Measurements from ENCODE around the gene TMED5. TPM values are rescaled to one million over a fixed set of nuclear protein-coding genes. Genes with fewer than 3 reads are reported as not detected.
"Not testable (repeated sequence)": the region's sequence is repeated elsewhere in the genome, so short reads cannot be mapped to it uniquely, and the experiment has no call there.

TMED5 gene
- total RNA-seq, 1 experiment from 2014 or later: 5.8 TPM

DNA sequence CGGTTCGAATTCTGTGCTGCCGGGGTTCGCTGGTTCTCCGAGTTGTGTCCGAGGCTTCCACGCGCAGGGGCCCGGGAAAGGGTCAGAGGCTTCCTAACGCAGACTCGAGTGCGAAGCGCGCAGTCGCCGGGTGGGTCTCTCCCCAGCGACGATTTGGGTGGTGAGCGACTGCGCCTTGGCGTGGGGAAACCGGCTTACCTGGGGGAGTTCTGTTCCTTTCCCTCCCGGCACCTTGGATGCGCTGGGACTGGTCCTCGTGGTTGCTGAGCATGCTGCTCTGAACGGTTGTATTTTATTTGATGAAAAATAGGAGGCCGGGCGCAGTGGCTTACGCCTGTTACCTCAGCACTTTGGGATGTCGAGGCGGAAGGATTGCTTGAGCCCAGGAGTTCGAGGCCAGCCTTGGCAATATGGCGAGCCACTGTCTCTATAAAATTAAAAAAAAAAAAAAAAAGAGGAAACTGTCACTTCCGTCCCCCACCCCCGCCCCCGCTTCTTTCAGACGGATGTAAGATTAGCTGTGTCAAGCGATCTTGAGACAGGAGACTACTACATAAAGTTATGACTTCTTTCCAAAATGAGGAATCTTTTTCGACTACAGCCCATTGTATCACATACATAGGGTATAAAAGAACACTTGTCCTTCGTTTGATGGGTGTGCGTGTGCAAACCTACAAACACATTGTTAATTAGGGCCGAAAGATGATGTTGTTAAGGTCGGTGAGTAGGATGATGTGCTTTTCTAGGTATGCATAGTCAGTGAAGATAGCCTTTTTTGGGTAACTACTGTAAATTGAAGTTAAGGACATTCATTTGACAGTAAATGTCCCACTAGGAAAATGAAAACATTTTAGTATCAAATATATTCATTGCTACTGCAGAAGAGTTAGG lies 755 bp upstream of the TMED5 start, which contains the start of gene CCDC18:
CCDC18 (plus strand) TSS at position 2 of the 891 bp plus-strand sequence. CDS start 2,638 bp downstream, outside the sequence.
- Histone ChIP-seq H3K9me3 (no peaks in the 10 kb centered on the region), H3K27me3 (no peaks in the 10 kb centered on the region), H3K4me3 (peak within 1 kb of the TSS; percentile 82), H3K36me3 (peaks cover 19% of the 10 kb centered on the region)
- no peak for DNase-seq

DNA sequence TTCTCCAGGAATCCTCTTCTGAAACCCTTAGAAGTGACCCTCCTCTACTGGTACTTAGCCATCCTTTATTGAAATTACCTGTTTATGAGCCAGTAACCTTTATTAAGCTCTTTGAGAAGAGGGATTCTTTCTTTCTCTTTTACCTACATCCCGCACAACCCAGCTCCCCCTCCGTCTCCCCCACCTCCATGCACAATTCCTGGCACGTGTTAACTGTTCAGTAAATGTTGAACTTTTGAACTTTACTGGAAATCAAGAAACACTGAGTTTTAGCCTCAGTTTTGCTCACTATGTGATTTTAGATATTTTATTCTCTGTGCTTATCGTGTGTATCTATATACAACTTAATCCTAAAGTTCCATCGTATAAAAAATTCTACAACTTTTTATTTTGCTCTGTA lies 1.8 kb downstream of the TMED5 start:
- DNase-seq: peak; percentile 12
- no peaks in the 10 kb centered on the region for H3K27me3 ChIP-seq
- no peaks in the 10 kb centered on the region for H3K9me3 ChIP-seq
- peaks cover 31% of the 10 kb centered on the region for H3K36me3 ChIP-seq
- H3K4me3 ChIP-seq: peak overlapping the region; percentile 82

DNA sequence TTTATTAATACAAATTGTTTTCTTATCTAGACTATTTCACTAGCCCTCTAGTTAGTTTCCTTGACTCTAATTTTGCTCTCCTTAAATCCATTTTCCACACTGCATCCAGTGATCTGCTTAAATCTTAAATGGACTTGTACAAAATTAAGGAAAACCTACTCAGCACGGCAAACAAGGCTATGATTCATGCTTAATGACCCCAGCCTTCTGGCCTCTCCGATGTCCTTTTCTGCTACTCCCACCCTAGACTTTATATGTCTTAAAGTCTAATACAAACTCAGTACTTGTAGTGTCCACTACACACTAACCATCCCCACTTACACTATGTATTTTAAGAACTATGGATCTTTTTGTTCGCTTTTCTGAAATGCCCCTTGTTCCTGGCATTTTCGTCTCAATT lies 2.2 kb downstream of the TMED5 start:
- Histone ChIP-seq H3K36me3 (peaks cover 31% of the 10 kb centered on the region), H3K27me3 (no peaks in the 10 kb centered on the region), H3K4me3 (peak overlapping the region; percentile 82), H3K9me3 (no peaks in the 10 kb centered on the region)
- no peak for DNase-seq

DNA sequence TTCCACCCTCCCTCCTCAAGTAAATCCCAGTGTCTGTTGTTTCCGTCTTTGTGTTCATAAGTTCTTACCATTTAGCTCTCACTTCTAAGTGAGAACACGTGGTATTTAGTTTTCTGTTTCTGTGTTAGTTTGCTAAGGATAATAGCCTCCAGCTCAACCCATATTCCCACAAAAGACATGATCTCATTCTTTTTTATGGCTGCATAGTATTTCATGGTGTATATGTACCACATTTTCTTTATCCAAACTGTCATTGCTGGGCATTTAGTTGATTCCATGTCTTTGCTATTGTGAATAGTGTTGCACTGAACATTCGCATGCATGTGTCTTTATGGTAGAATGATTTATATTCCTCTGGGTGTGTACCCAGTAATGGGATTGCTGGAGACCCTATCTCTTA lies 5.6 kb downstream of the TMED5 start:
- not testable (repeated sequence) for H3K9me3 ChIP-seq, H3K27me3 ChIP-seq, H3K4me3 ChIP-seq, DNase-seq
- H3K36me3 ChIP-seq: peaks cover 50% of the 10 kb centered on the region

DNA sequence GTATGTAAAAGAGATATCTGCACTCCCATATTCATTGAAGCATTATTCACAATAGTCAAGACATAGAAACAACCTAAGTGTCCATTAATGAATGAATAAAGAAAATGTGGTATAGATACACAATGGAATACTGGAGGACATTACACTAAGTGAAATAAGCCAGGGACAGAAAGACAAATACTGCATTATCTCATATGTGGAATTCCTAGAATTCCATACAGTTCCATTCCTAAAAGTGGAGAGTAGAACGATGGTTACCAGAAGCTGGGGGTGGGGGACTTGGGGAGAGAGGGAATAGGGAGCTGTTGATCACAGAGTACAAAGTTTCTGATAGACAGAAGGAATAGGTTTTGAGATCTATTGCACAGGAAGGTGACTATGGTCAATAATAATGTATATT lies 7.4 kb downstream of the TMED5 start:
- peaks cover 52% of the 10 kb centered on the region for H3K36me3 ChIP-seq
- H3K9me3 ChIP-seq: peaks cover 7% of the 10 kb centered on the region; the same call in 1 of the 2 replicates
- H3K4me3 ChIP-seq: no peak overlapping the region
- no peaks in the 10 kb centered on the region for H3K27me3 ChIP-seq
- no peak for DNase-seq

DNA sequence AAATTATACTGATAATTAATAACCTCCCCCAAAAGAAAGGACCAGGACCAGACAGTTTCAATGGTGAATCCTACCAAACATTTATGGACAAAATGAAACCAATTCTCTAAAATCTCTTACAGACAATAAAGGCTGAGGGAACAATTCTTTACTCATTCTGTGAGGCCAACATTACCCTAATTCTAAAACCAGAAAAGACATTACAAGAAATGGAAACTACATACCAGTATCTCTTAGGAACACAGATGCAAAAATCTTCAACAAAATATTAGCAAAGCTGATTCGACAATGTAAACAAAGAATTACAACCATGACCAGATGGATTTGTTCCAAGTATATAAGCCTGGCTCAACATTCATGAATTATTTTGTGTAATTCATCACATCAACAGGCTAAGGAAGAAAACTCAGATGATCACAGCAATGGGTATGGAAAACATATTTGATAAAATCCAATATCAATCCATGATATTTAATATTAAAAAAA lies 8.6 kb downstream of the TMED5 start:
- DNase-seq: no peak
- peaks cover 53% of the 10 kb centered on the region for H3K36me3 ChIP-seq
- no peak overlapping the region for H3K4me3 ChIP-seq
- H3K9me3 ChIP-seq: peaks cover 15% of the 10 kb centered on the region
- no peaks in the 10 kb centered on the region for H3K27me3 ChIP-seq

DNA sequence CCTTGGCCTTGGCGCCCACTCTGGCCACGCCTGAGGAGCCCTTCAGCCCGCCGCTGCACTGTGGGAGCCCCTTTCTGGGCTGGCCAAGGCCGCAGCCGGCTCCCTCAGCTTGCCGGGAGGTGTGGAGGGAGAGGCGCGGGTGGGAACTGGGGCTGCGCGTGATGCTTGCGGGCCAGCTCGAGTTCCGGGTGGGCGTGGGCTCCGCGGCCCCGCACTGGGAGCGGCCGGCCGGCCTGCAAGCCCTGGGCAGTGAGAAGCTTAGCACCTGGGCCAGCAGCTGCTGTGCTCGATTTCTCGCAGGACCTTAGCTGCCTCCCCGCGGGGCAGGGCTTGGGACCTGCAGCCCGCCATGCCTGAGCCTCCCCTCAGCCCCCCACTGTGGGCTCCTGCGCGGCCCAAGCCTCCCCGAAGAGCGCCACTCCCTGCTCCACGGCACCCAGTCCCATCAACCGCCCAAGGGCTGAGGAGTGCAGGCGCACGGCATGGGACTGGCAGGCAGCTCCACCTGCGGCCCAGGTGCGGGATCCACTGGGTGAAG lies 10.0 kb downstream of the TMED5 start:
- DNase-seq, H3K4me3 ChIP-seq, H3K27me3 ChIP-seq: not testable (repeated sequence)
- H3K9me3 ChIP-seq: peaks cover 19% of the 10 kb centered on the region
- peaks cover 44% of the 10 kb centered on the region for H3K36me3 ChIP-seq

DNA sequence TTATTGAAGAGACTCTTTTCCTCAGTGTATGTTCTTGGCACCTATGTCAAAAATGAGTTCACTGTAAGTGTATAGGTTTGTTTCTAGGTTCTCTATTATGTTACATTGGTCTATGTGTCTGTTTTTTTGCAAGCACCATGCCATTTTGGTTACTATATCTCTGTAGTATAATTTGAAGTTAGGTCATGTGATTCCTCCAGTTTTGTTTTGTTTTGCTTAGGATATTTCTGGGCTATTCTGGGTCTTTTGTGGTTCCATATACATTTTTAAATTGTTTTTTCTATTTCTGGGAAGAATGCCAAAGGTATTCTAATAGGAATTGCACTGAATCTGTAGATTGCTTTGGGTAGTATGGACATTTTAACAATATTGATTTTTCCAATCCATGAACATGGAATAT lies 13.2 kb downstream of the TMED5 start:
- H3K27me3 ChIP-seq: no peaks in the 10 kb centered on the region
- DNase-seq: no peak
- H3K9me3 ChIP-seq: peaks cover 19% of the 10 kb centered on the region
- H3K36me3 ChIP-seq: peaks cover 33% of the 10 kb centered on the region
- no peak overlapping the region for H3K4me3 ChIP-seq

DNA sequence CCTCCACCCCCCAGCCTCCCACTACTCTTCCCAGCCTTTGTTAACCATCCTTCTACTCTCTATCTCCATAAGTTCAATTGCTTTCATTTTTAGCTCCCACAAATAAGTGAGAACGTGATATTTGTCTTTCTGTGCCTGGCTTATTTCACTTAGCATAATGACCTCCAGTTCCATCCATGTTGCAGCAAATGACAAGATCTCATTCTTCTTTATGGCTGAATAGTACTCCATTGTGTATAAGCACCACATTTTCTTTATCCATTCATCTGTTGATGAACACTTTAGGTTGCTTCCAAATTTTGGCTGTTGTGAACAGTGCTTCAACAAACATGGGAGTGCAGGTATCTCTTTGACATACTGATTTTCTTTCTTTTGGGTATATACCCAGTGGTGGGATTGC lies 14.3 kb downstream of the TMED5 start:
- not testable (repeated sequence) for H3K27me3 ChIP-seq, H3K4me3 ChIP-seq, DNase-seq
- Histone ChIP-seq H3K9me3 (peaks cover 19% of the 10 kb centered on the region), H3K36me3 (peaks cover 26% of the 10 kb centered on the region)

DNA sequence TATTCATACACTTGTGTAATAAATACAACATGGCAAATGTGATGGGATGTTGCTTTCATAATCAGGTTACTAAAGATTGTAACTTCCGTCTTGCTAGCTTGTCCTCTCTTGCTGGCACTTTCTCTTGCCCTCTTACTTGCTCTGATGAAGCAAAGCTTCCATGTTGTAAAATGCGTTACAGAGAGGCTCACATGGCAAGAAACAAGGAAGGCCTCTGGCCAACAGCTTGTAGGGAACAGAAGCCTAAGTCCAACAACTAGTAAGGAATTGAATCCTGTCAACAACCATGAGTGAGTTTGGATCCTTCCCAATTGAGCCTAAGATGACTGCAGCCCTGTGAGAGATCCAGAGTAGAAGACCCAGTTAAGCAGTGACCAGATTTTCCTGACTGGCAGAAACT lies 15.4 kb downstream of the TMED5 start:
- DNase-seq: no peak
- peaks cover 19% of the 10 kb centered on the region for H3K9me3 ChIP-seq

DNA sequence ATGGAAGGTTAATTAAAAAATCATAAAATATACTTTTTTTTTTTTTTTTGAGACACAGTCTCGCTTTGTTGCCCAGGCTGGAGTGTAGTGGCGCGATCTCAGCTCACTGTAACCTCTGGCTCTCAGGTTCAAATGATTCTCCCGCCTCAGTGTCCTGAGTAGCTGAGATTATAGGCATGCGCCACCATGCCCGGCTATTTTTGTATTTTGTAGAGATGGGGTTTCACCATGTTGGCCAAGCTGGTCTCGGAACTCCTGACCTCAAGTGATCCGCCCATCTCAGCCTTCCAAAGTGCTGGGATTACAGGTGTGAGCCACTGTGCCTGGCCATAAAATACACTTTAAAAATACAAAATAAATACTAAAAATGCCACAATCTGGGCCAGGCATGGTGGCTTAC lies 16.9 kb downstream of the TMED5 start:
- Histone ChIP-seq H3K9me3 (peaks cover 14% of the 10 kb centered on the region), H3K36me3 (peaks cover 31% of the 10 kb centered on the region)
- not testable (repeated sequence) for H3K27me3 ChIP-seq, DNase-seq, H3K4me3 ChIP-seq

More for the DNA sequence above, 15.4 kb downstream of the TMED5 start:
- H3K36me3 ChIP-seq: peaks cover 25% of the 10 kb centered on the region
- H3K27me3 ChIP-seq: no peaks in the 10 kb centered on the region
- no peak overlapping the region for H3K4me3 ChIP-seq

DNA sequence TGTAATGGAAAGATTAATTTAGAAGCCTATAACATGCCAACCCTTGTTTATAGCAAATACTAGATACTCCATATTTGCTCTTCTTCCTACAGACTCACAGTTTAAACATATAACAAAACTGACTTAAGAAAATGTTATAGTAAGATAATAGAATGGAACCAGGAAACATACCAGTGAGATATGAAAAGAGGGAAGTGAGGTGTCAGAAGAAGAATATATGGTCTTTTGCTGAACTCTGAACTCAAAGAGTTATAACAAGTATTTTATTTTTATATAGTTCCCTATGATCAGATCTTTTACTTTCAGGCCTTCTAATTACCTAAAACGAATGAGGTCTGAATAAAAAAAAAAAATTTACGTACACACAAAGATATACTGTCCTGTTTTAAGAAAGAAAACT lies 20.9 kb downstream of the TMED5 start:
- Histone ChIP-seq H3K27me3 (no peaks in the 10 kb centered on the region), H3K9me3 (no peaks in the 10 kb centered on the region), H3K4me3 (no peak overlapping the region), H3K36me3 (peaks cover 41% of the 10 kb centered on the region)
- no peak for DNase-seq

DNA sequence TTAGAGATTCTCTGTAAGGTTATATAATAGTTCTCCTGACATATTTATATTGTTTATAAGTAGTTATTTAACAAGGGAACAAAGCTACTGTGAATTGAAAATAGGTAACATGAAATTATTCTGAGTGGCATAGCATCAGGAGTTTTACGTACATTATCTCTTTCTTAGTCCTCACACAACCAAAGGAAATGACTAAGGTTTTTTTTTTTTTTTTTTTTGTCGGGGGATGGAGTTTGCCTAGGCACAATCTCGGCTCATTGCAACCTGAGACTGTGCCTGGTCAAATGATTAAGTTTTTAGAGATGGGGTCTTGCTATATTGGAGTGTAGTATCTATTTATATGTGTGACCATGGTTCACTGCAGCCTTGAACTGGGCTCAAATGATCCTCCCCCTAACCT lies 24.9 kb downstream of the TMED5 start:
- no peak for DNase-seq
- peaks cover 56% of the 10 kb centered on the region for H3K36me3 ChIP-seq

DNA sequence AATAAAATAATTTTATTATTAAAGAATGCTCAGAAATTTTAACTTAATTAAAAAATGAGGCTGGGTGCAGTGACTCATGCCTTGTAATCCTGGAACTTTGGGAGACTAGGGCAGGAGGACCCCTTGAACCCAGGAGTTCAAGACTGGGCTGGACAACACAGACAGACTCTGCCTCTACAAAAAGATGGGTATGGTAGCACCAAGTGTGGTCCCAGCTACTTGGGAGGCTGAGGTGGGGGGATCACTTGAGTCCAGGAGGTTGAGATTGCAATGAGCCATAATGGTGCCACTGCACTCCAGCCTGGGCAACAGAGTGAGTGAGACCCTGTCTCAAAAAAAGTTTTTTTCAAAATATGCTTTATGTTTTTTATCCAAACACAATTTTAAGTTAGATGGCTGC lies 25.3 kb downstream of the TMED5 start:
- Histone ChIP-seq H3K36me3 (peaks cover 60% of the 10 kb centered on the region), H3K4me3 (no peak overlapping the region), H3K27me3 (no peaks in the 10 kb centered on the region), H3K9me3 (no peaks in the 10 kb centered on the region)
- no peak for DNase-seq

More for the DNA sequence above, 24.9 kb downstream of the TMED5 start:
- H3K27me3 ChIP-seq: no peaks in the 10 kb centered on the region
- no peaks in the 10 kb centered on the region for H3K9me3 ChIP-seq
- H3K4me3 ChIP-seq: no peak overlapping the region

DNA sequence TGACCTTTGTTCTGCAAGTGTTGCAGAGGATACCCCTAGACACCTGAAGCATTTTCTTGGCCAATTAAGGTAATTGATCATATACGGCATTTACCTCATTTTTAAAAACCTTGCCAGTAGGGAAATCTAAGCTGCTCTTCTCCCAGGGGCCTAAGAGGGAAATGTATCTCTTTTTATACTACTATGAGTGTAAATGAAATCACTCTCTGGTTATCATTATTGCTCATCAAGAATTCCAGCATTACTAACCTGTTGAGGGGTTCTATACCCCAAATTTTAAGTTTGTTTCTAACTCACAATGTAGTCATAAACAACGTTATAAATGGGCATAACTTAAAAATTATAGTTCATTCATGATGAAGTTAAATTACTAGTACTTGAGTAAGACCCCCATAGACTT lies 27.4 kb downstream of the TMED5 start:
- H3K9me3 ChIP-seq: no peaks in the 10 kb centered on the region
- no peak for DNase-seq
- H3K4me3 ChIP-seq: no peak overlapping the region
- H3K27me3 ChIP-seq: no peaks in the 10 kb centered on the region
- peaks cover 55% of the 10 kb centered on the region for H3K36me3 ChIP-seq

DNA sequence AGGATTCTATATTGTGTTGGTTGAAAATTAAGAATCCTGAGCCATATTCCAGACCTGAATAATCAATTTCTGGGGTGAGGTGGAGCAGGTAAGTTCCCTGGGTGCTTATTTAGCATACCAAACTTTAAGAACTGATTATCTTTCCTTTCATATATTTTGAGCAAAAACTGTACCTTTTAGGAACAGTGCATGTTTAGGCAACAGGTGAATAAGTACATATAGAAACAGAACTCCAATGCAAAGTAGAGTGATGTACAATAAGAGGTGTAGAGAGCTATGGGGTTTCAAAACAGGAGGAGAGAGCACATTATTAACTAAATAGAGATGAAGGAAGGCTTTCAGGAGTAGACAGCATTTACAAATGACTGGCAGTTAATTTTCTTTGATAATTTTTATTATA lies 28.7 kb downstream of the TMED5 start:
- peaks cover 48% of the 10 kb centered on the region for H3K36me3 ChIP-seq
- no peaks in the 10 kb centered on the region for H3K9me3 ChIP-seq
- H3K27me3 ChIP-seq: no peaks in the 10 kb centered on the region
- H3K4me3 ChIP-seq: no peak overlapping the region
- no peak for DNase-seq

DNA sequence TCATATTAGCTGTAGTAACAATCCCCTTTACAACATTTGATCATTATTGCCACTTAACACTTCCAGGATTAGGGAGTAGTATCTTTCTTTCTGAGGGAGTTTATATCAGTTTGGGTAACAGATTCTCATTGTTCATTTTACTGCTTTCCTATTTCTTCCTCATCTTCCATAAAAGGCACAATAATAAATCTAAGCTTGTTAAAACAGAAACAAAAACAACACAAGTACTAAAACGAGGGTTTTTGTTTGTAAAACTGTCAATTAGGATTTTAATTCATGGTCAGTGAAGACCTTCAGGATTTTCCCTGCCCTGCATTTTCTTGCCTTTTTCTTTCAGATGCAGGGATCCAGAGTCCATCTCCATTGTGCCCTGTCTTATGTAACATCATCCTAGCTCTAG lies 29.5 kb downstream of the TMED5 start:
- H3K4me3 ChIP-seq: no peak overlapping the region
- H3K27me3 ChIP-seq: no peaks in the 10 kb centered on the region
- DNase-seq: no peak
- no peaks in the 10 kb centered on the region for H3K9me3 ChIP-seq
- H3K36me3 ChIP-seq: peaks cover 44% of the 10 kb centered on the region

DNA sequence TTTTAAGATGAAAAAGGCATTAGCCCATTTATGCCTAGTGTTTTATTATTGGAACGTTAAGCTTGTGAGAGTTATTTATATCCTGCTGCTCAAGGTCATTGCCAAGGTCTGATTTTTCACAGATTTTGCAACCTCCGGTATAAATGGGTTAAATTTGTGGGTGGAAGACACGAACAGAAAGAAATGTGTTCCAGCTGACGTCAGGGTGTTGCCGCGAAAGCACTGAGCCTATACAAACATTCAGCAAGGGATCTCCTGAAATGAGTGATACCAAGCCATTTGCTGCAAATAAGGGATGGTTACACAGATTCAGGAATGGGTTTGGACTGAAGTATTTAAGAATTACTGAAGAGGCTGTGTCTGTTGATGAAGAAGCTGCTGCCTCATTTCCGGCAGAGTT lies 32.2 kb downstream of the TMED5 start:
- Histone ChIP-seq H3K9me3 (no peaks in the 10 kb centered on the region), H3K27me3 (no peaks in the 10 kb centered on the region), H3K4me3 (no peak overlapping the region), H3K36me3 (peaks cover 21% of the 10 kb centered on the region)
- DNase-seq: no peak

Data from MG63 (cell line).